Measurements from ENCODE around the gene CIAO2A.

The CIAO2A gene

GRCh38 chr15:64072812-64073211 lies 20.8 kb downstream of the CIAO2A start:
- DNase-seq (ENCODE audit: low read depth): no peak
- in situ Hi-C loops (cut with HindIII; ENCODE audit: low sequenced_read_pairs): no loop called here
- no peak for TF ChIP-seq CTCF (IDR thresholded peaks at IDR 0.05; ENCODE audit: low read depth, low read length, missing control alignments)

GRCh38 chr15:64071931-64072765 lies 21.5 kb downstream of the CIAO2A start:
- in situ Hi-C loops (cut with HindIII; ENCODE audit: low sequenced_read_pairs): no loop called here
- DNase-seq (ENCODE audit: low read depth): no peak
- TF ChIP-seq CTCF (IDR thresholded peaks at IDR 0.05; ENCODE audit: low read depth, low read length, missing control alignments): no peak
- no peak overlapping the region for H3K4me3 ChIP-seq (ENCODE audit: low read depth, low read length)

More at GRCh38 chr15:64072812-64073211, 20.8 kb downstream of the CIAO2A start:
- no peak overlapping the region for H3K4me3 ChIP-seq (ENCODE audit: low read depth, low read length)

GRCh38 chr15:64070965-64071851 lies 22.4 kb downstream of the CIAO2A start:
- no peak for TF ChIP-seq CTCF (IDR thresholded peaks at IDR 0.05; ENCODE audit: low read depth, low read length, missing control alignments)
- in situ Hi-C loops (cut with HindIII; ENCODE audit: low sequenced_read_pairs): no loop called here
- H3K4me3 ChIP-seq (ENCODE audit: low read depth, low read length): no peak overlapping the region
- DNase-seq (ENCODE audit: low read depth): no peak

- in situ Hi-C loops (cut with HindIII; ENCODE audit: low sequenced_read_pairs): no loop called here
- TF ChIP-seq CTCF (IDR thresholded peaks at IDR 0.05; ENCODE audit: low read depth, low read length, missing control alignments): no peak
These were observed 23.5 kb downstream of the CIAO2A start for GRCh38 chr15:64070106-64070505.

GRCh38 chr15:64068133-64068532 lies 25.5 kb downstream of the CIAO2A start:
- no peak for DNase-seq (ENCODE audit: low read depth)
- in situ Hi-C loops (cut with HindIII; ENCODE audit: low sequenced_read_pairs): no loop called here
- no peak overlapping the region for H3K4me3 ChIP-seq (ENCODE audit: low read depth, low read length)
- no peak for TF ChIP-seq CTCF (IDR thresholded peaks at IDR 0.05; ENCODE audit: low read depth, low read length, missing control alignments)

More at GRCh38 chr15:64070106-64070505, 23.5 kb downstream of the CIAO2A start:
- no peak for DNase-seq (ENCODE audit: low read depth)
- H3K4me3 ChIP-seq (ENCODE audit: low read depth, low read length): no peak overlapping the region

GRCh38 chr15:64067564-64068030 lies 26.0 kb downstream of the CIAO2A start:
- in situ Hi-C loops (cut with HindIII; ENCODE audit: low sequenced_read_pairs): no loop called here
- no peak overlapping the region for H3K4me3 ChIP-seq (ENCODE audit: low read depth, low read length)
- DNase-seq (ENCODE audit: low read depth): peak; percentile 35
- TF ChIP-seq CTCF (IDR thresholded peaks at IDR 0.05; ENCODE audit: low read depth, low read length, missing control alignments): peak; percentile 79

Data from astrocyte of the cerebellum (primary cell).